MM.1S (cell line): ENCODE data around the gene CAMSAP1.
"Not testable (repeated sequence)": the region's sequence is repeated elsewhere in the genome, so short reads cannot be mapped to it uniquely, and the experiment has no call there.

ENCODE experiments used
- DNase-seq: peaks from one replicate; pipeline ENCODE4 v3.0.0-alpha.2; 2015
- H2AFZ ChIP-seq: fragments of 300-600 bp; sonication (generic); 2 replicates; pipeline ENCODE4 v1.6.0; 2016; ENCODE audit warnings: antibody characterized with exemption, low read length
- H3F3A ChIP-seq: fragments of 300-600 bp; sonication (generic); 2 replicates; pipeline ENCODE4 v1.6.1; 2016; ENCODE audit warnings: mild to moderate bottlenecking, antibody characterized with exemption, low read length, moderate library complexity, mixed read lengths; ENCODE audit not compliant: insufficient read depth
- H3K27ac ChIP-seq: fragments of 300-600 bp; sonication (generic); 2 replicates; pipeline ENCODE4 v1.5.1; 2016; ENCODE audit warnings: mild to moderate bottlenecking, low read length
- H3K27me3 ChIP-seq: fragments of 300-600 bp; sonication (generic); replicated peaks from 2 replicates; pipeline ENCODE4 v1.6.0; 2016; ENCODE audit warnings: low read length; ENCODE audit not compliant: insufficient read depth
- H3K36me3 ChIP-seq: fragments of 300-600 bp; sonication (generic); replicated peaks from 2 replicates; pipeline ENCODE4 v1.6.1; 2016; ENCODE audit warnings: mild to moderate bottlenecking, low read length, mixed read lengths; ENCODE audit not compliant: insufficient read depth
- H3K4me1 ChIP-seq: fragments of 300-600 bp; sonication (generic); 2 replicates; pipeline ENCODE4 v1.6.1; 2016; ENCODE audit warnings: low read length, mixed read lengths
- H3K4me2 ChIP-seq: fragments of 300-600 bp; sonication (generic); 2 replicates; pipeline ENCODE4 v1.6.0; 2016; ENCODE audit warnings: low read depth, low read length
- H3K4me3 ChIP-seq: fragments of 300-600 bp; sonication (generic); 2 replicates; pipeline ENCODE4 v1.5.1; 2016; ENCODE audit warnings: low read length, mixed read lengths
- H3K79me2 ChIP-seq: fragments of 300-600 bp; sonication (generic); 2 replicates; pipeline ENCODE4 v1.6.1; 2016; ENCODE audit warnings: mixed run types, low read length, mixed read lengths
- H3K9ac ChIP-seq: fragments of 300-600 bp; sonication (generic); 2 replicates; pipeline ENCODE4 v1.6.1; 2016; ENCODE audit warnings: low read length, mixed read lengths
- H3K9me2 ChIP-seq: fragments of 300-600 bp; sonication (generic); replicated peaks from 2 replicates; pipeline ENCODE4 v1.6.1; 2016; ENCODE audit warnings: mild to moderate bottlenecking, low read length, mixed read lengths; ENCODE audit not compliant: insufficient read depth
- H3K9me3 ChIP-seq: fragments of 300-600 bp; sonication (generic); replicated peaks from 2 replicates; pipeline ENCODE4 v1.6.1; 2016; ENCODE audit warnings: mild to moderate bottlenecking, low read length, mixed read lengths; ENCODE audit not compliant: insufficient read depth
- H4K20me1 ChIP-seq: fragments of 300-600 bp; sonication (generic); 2 replicates; pipeline ENCODE4 v1.6.1; 2016; ENCODE audit warnings: mild to moderate bottlenecking, low read length, moderate library complexity, mixed read lengths; ENCODE audit not compliant: insufficient read depth
- EZH2 ChIP-seq: fragments of 300-600 bp; sonication (generic); optimal IDR thresholded peaks from 2 replicates; pipeline ENCODE3; 2017; ENCODE audit warnings: low read depth, mild to moderate bottlenecking, antibody characterized with exemption, low read length, mixed read lengths
- EZH2phosphoT487 ChIP-seq: fragments of 300-600 bp; sonication (generic); IDR thresholded peaks from 2 replicates; pipeline ENCODE4 v1.6.1; 2018; ENCODE audit warnings: antibody characterized with exemption, low read length
- TF ChIP-seq, protein P1 (sequence below): fragments of 300-600 bp; sonication (generic); IDR thresholded peaks from 2 replicates; pipeline ENCODE4 v1.5.1; 2016; ENCODE audit warnings: antibody characterized with exemption, low read length, mixed read lengths

The CAMSAP1 gene

DNA sequence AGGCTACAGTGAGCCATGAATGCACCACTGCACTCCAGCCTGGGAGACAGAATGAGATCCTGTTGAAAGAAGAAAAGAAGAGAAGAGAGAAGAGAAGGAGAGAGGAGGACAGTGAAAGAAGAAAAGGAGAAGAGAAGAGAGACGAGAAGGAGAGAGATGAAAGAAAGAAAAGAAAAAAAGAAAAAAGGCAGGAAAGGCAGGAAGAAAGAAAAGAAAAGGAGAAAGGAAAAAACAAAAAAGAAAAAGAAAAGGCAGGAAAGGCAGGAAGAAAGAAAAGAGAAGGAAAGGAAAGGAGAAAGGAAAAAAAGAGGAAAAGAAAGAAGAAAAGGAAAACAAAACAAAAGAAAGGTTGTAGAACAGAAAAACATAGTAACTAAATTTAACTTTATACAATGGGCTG is 14.2 kb downstream of the CAMSAP1 start:
- Histone ChIP-seq H3K27me3 (no peaks in the 10 kb centered on the region), H3K27ac (no peak overlapping the region), H3K9me3 (no peaks in the 10 kb centered on the region), H3K79me2 (peaks cover 96% of the 10 kb centered on the region), H3K36me3 (no peaks in the 10 kb centered on the region), H3K4me2 (no peak overlapping the region), H3K4me1 (no peaks in the 10 kb centered on the region), H3F3A (no peaks in the 10 kb centered on the region), H3K4me3 (no peak overlapping the region), H3K9ac (no peak overlapping the region), H2AFZ (no peak overlapping the region), H4K20me1 (0 out of 2 replicates have a peak, but pooled peaks cover 4% of the 10 kb centered on the region), H3K9me2 (no peaks in the 10 kb centered on the region)
- TF ChIP-seq EZH2phosphoT487 (no peak), EZH2 (no peak)
- TF ChIP-seq, protein P1, sequence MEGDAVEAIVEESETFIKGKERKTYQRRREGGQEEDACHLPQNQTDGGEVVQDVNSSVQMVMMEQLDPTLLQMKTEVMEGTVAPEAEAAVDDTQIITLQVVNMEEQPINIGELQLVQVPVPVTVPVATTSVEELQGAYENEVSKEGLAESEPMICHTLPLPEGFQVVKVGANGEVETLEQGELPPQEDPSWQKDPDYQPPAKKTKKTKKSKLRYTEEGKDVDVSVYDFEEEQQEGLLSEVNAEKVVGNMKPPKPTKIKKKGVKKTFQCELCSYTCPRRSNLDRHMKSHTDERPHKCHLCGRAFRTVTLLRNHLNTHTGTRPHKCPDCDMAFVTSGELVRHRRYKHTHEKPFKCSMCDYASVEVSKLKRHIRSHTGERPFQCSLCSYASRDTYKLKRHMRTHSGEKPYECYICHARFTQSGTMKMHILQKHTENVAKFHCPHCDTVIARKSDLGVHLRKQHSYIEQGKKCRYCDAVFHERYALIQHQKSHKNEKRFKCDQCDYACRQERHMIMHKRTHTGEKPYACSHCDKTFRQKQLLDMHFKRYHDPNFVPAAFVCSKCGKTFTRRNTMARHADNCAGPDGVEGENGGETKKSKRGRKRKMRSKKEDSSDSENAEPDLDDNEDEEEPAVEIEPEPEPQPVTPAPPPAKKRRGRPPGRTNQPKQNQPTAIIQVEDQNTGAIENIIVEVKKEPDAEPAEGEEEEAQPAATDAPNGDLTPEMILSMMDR, result no peak
- DNase-seq, result no peak

DNA sequence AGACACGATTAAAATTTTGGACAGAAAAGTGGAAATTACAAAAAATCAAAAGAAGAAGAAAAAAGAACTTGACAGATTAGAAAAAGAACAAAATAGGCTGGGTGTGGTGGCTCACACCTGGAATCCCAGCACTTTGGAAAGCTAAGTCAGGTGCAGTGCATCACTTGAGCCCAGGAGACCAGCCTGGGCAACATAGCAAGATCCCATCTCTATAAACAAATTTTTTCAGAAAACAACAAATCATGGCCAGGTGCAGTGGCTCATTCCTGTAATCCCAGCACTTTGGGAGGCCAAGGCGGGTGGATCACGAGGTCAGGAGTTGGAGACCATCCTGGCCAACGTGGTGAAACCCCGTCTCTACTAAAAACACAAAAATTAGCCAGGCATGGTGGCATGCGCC is 15.0 kb downstream of the CAMSAP1 start:
- DNase-seq, H2AFZ ChIP-seq, H3K4me1 ChIP-seq, H3K4me3 ChIP-seq, H3K27ac ChIP-seq, H3K9me3 ChIP-seq, H3K9me2 ChIP-seq, H3K4me2 ChIP-seq, H3K36me3 ChIP-seq, H4K20me1 ChIP-seq, H3K27me3 ChIP-seq, H3K9ac ChIP-seq, H3F3A ChIP-seq: not testable (repeated sequence)
- peaks cover 91% of the 10 kb centered on the region for H3K79me2 ChIP-seq

DNA sequence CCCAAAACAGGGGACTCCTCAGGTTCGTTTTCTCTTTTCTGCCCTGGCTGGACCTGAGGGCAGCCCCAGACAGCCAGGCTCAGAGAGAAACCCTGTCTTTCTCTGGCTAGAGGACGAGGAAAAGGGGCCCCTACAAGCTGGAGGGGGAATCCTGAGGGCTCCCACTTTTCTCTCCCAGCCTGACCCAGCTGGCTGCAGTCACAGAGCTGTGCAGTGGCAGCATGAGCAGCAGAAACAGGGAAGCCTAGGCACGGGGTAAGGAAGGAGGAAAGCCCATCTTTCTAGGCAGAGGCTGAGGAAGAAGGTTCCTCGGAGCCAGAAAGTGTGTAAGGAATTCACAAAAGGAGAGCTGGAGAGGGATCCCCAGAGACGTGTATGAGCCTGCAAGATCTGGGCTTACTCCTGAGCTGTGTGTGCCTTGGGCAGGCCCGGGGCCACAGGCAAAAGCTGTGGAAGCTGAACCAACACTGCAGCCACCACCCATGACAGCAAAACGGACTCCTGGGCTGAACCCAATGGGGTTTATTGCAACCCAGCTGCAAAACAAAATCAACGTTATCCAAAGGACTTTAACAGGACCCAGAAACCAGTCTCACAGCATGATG is 16.2 kb downstream of the CAMSAP1 start:
- Histone ChIP-seq H3K9me2 (no peaks in the 10 kb centered on the region), H3K4me3 (no peak overlapping the region), H3K27ac (no peak overlapping the region), H4K20me1 (no peaks in the 10 kb centered on the region), H3K79me2 (peaks cover 92% of the 10 kb centered on the region), H2AFZ (no peak overlapping the region), H3K9ac (no peak overlapping the region), H3K27me3 (no peaks in the 10 kb centered on the region), H3K4me1 (no peaks in the 10 kb centered on the region), H3K9me3 (no peaks in the 10 kb centered on the region), H3K36me3 (no peaks in the 10 kb centered on the region), H3K4me2 (no peak overlapping the region), H3F3A (no peaks in the 10 kb centered on the region)
- TF ChIP-seq EZH2, result no peak
- no peak for TF ChIP-seq EZH2phosphoT487
- TF ChIP-seq, protein P1, result no peak
- DNase-seq, result no peak

DNA sequence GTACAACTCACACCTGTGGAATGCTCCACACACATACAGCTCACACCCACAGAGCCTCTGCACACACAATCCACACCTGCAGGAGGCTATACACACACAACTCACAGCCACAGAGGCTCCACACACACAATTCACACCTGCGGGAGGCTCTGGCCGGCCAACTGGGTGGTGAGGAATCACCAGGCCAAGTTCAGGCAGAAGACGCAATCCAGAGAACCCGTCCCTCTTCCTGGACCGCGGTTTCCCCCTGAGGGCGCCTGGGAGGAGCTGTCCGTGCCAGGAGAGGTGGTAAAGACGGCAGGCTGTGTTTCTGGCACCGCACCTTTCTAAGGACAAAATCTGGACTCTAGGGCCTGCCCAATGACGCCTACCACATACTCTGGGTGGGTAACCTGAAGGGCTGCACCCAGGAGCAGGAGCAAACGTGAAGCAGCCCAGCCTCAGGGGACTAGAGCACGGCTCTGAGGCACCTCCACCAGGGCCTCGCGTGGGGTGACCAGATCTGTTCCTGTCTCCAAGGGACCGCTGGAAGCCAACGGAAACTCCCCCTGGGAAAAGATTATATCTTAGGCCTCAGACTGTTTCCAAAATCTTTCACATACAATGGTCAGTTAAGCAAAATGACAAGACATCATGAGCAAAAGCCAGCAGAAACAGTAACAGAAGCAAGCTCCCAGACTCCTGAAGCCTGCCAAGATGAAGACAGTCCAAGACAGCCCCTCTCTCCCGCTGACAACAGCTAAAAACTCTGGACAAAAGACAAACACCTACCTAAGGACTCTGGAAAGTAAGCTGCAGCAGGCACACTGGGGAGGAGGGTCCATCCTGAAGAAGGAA is 16.9 kb downstream of the CAMSAP1 start:
- Histone ChIP-seq H3K79me2 (peaks cover 91% of the 10 kb centered on the region), H3K27ac (no peak overlapping the region)
- DNase-seq, result no peak

More for the DNA sequence above, 16.9 kb downstream of the CAMSAP1 start:
- H3K4me3 ChIP-seq, result no peak overlapping the region
- TF ChIP-seq, protein P1, result no peak
- no peak for TF ChIP-seq EZH2
- TF ChIP-seq EZH2phosphoT487, result no peak
- no peaks in the 10 kb centered on the region for H3F3A ChIP-seq
- no peak overlapping the region for H3K9ac ChIP-seq
- no peaks in the 10 kb centered on the region for H3K27me3 ChIP-seq
- H3K4me1 ChIP-seq, result no peaks in the 10 kb centered on the region
- H3K9me2 ChIP-seq, result no peaks in the 10 kb centered on the region
- H3K9me3 ChIP-seq, result no peaks in the 10 kb centered on the region
- 0 out of 2 replicates have a peak, but pooled peaks cover 3% of the 10 kb centered on the region for H4K20me1 ChIP-seq
- no peaks in the 10 kb centered on the region for H3K36me3 ChIP-seq
- no peak overlapping the region for H2AFZ ChIP-seq
- H3K4me2 ChIP-seq, result no peak overlapping the region
